ENCODE measurements around the gene AAMP.
A peak's percentile ranks its signal among the peaks of the same experiment; 100 is the strongest.

AAMP gene

DNA sequence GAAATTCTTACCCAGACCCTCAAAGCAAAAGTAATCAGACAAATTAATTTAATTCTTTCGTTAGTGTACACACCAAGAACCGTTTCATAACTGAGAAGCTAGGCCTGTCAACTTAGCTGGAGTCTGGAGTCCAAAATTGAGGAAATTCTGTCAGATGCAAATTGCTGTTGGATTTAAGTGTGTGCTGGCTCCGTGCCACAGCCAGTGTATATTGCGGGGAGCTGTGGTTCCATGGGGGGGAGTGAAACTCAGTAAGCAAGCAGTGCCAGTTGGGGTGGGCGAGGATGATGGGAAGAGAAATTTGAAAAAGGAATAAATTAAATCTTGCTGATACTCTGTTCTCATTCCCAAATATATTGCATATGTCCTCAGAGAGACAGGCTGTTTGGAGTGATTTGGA is 48.9 kb downstream of the AAMP start:
- TF ChIP-seq, protein P1, sequence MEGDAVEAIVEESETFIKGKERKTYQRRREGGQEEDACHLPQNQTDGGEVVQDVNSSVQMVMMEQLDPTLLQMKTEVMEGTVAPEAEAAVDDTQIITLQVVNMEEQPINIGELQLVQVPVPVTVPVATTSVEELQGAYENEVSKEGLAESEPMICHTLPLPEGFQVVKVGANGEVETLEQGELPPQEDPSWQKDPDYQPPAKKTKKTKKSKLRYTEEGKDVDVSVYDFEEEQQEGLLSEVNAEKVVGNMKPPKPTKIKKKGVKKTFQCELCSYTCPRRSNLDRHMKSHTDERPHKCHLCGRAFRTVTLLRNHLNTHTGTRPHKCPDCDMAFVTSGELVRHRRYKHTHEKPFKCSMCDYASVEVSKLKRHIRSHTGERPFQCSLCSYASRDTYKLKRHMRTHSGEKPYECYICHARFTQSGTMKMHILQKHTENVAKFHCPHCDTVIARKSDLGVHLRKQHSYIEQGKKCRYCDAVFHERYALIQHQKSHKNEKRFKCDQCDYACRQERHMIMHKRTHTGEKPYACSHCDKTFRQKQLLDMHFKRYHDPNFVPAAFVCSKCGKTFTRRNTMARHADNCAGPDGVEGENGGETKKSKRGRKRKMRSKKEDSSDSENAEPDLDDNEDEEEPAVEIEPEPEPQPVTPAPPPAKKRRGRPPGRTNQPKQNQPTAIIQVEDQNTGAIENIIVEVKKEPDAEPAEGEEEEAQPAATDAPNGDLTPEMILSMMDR (IDR thresholded peaks at IDR 0.05; ENCODE audit: control insufficient read depth, extremely low read depth, insufficient read depth), result no peak
- no peak for DNase-seq (ENCODE audit: low read depth)
- no peak overlapping the region for H3K4me3 ChIP-seq (ENCODE audit: low read depth, low read length)

DNA sequence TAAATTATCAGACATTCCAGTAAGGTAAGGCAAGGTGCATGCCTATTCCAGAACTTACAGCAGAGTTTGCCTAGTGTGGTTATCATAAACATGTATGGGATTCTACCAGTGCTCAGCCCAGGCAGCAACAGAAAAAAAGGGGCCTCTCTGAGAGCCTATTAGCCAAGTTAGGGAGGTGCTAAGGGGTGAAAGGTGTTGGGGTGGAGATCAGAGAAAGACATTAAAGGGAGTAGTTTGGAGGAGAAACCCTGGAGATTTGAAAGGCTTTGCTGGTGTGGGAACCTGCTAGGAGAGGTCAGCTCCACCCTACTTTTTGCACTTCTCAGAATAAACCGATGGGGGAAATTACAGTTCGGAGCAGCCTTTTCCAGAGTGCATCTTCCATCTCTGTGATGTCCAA is 50.0 kb downstream of the AAMP start:
- DNase-seq (ENCODE audit: low read depth), result no peak
- H3K4me3 ChIP-seq (ENCODE audit: low read depth, low read length), result no peak overlapping the region
- TF ChIP-seq, protein P1 (IDR thresholded peaks at IDR 0.05; ENCODE audit: control insufficient read depth, extremely low read depth, insufficient read depth), result no peak

DNA sequence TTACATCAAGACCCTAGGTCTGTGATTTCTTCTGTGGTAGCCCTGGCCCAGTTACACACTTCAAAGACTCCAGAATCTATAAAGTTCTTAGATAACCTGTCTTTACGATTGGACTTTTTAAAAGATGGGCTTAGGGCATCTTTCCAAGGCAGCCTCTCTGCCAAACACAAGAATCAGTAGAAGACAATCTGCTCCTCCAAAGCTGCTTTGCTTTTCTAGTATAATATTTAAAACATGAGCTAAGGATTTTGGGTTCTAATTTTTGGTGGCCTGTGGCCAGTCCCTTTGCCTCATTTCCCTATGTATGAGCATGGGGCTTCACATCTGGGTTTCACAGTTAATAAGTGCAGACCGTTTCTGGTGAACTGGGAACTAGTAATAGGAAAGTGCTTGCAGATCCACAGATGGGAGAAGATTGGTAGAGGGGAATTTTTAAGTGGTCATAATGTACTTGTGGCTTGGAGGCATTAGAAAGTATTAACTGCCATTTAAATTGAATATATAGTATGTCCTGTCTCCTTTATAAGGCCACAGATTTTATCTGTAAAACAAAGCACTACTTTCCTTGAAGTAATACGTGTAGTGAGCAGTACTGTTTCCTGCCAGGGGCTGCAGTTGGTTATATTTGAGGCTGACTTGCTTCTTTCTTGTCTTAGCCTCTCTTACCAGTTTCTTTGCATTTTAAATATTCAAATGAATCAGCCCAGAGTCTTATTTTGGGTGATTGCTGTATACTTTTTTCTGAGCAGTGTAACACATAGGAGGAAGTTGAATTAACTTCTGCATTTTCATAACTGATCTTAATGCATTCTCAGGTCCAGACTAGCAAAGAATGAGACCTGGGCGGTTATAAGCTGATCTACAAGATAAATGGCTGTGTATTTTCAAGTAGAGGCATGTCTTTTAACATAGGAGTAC is 51.4 kb downstream of the AAMP start:
- peak overlapping the region; percentile 91 for H3K4me3 ChIP-seq (ENCODE audit: low read depth, low read length)
- TF ChIP-seq, protein P1 (IDR thresholded peaks at IDR 0.05; ENCODE audit: control insufficient read depth, extremely low read depth, insufficient read depth), result no peak
- no peak for DNase-seq (ENCODE audit: low read depth)

DNA sequence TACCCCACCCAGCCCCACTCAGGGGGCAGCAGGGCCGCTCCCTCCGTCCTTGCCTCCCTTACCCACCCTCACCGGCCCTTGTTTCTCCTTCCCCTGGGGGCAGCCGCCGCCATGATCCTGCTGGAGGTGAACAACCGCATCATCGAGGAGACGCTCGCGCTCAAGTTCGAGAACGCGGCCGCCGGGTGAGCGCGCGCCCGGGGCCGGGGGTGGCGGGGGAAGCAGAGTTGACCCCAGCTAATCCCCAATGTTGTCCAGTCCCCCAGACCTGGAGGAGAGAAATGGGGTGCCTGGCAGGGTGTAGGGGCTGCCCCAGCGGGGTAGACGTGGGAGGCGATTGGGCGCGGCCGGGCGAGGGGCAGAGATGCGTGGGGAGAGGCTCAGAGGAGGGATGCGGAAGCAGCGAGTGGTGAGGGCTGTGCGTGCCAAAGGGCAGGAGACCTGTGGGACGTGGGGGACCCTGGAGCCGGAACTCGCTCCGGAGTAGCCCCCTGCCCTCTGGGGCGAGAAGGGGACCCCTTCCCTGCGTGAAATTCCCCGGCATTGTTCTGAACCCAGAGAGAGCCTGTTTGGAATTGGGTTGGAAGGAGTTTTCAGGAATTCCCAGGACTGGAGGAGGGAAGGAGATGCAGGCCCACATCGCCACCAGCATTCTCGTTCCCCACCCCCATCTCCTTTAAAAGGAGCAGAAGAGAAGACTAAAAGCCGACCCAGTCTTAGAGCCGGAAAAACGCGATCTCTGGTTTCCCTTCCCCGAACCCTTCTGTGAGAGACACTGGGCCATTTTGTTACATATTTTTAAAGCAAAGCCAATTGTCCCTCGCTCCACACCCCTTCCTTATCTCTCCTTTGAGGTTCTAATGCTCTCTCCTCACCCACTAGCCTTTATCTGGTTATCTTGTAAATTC is 52.3 kb downstream of the AAMP start:
- peak overlapping the region; percentile 91 for H3K4me3 ChIP-seq (ENCODE audit: low read depth, low read length)
- no peak for DNase-seq (ENCODE audit: low read depth)
- TF ChIP-seq, protein P1 (IDR thresholded peaks at IDR 0.05; ENCODE audit: control insufficient read depth, extremely low read depth, insufficient read depth), result no peak

DNA sequence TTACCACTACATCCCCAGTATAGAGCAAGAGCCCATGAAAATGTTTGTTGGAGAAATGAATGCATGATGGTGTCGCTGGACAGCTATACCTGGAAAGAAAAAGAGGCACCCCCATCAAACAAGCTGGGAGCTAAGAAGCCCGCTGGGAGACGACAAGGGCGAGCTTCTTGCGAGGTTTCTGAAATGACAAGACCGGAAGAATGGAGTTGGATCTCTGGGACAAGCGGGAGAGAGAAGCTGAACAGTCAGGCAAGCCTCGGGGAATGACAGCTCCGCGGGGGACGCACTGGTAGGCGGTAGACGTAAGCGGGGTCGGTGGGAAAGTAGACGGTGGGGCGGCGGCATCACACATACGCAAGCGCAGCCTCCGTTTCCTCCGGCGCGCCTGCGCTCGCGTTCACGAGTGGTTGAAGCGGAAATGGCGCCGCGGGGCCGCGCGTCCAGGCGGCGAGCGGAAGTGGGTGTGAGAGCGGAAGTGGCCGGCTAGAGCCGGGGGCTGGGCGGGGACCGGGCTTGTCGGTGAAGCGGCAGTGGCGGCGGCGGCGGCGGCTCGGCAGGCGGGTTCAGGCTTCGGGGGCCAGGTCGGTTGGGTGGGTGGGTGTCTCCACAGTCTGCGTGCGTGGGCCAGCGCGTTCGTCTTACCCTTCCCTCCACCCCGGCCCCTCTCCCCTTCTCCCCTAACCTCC is 53.1 kb downstream of the AAMP start, which contains the start of gene ARPC2:
Gene ARPC2 (plus strand): TSS at position 516 of the 686 bp plus-strand sequence. CDS start 282 bp downstream, outside the sequence.
- peak within 1 kb of the TSS; percentile 91 for H3K4me3 ChIP-seq (ENCODE audit: low read depth, low read length)
- peak; percentile 50 for DNase-seq (ENCODE audit: low read depth)
- TF ChIP-seq, protein P1 (IDR thresholded peaks at IDR 0.05; ENCODE audit: control insufficient read depth, extremely low read depth, insufficient read depth), result no peak

DNA sequence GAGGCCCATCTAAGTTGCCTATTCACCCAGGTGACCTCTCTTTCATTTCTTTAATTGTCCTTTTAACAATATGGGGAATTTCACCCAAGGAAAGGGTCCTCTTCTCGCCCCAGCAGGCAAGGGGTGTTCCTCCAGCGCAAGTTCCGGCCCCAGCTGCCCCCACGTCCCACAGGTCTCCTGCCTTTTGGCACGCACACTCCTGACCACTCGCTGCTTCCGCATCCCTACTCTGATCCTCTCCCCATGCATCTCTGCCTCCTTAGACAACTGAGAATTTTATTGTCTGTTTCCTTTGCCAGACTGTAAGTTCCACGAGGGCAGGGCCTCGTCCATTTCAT is 53.6 kb downstream of the AAMP start:
- TF ChIP-seq, protein P1 (IDR thresholded peaks at IDR 0.05; ENCODE audit: control insufficient read depth, extremely low read depth, insufficient read depth), result no peak
- no peak for DNase-seq (ENCODE audit: low read depth)
- peak overlapping the region; percentile 91 for H3K4me3 ChIP-seq (ENCODE audit: low read depth, low read length)
